WTC11 (cell line): ENCODE results near the gene XRCC5.

Experiments
- CTCF ChIP-seq: fragments of 200-600 bp; IDR thresholded peaks from 2 replicates; pipeline ENCODE4 v1.8.0; 2022; ENCODE audit warnings: antibody characterized with exemption
- TEAD1 ChIP-seq: sonication (generic); formaldehyde crosslinking; IDR thresholded peaks from 2 replicates; pipeline ENCODE4 v1.8.0; 2022; ENCODE audit warnings: mild to moderate bottlenecking, missing genetic modification reagents
- ZMAT4 ChIP-seq: fragments of 250-450 bp; sonication (Bioruptor Pico); IDR thresholded peaks from 2 replicates; pipeline ENCODE4 v1.9.0; 2021; ENCODE audit warnings: mild to moderate bottlenecking

- TF ChIP-seq ZMAT4 (CRISPR knock-in tag) (no peak), CTCF (no peak), TEAD1 (CRISPR knock-in tag) (no peak)
Measured at GRCh38 chr2:216126943-216127342, 17.8 kb downstream of the XRCC5 start.
